CD14-positive monocyte (primary cell): Measurements from ENCODE around the gene PPP1R2. TPM values are rescaled to one million over a fixed set of nuclear protein-coding genes. Genes with fewer than 3 reads are reported as not detected.

Experiments used
- DNase-seq, 3 donors: peaks; one replicate each; pipeline ENCODE4 v3.0.0-alpha.2; 2011 to 2022
- H2AFZ ChIP-seq: 2 replicates; pipeline ENCODE4 v1.6.0; 2012; ENCODE audit warnings: mild to moderate bottlenecking, low read depth, low read length, inconsistent platforms; ENCODE audit not compliant: insufficient read depth, poor library complexity, severe bottlenecking
- H3K27ac ChIP-seq, 2 donors: 1 replicate in 1 of 2; 2 replicates in 1 of 2; pipeline ENCODE4 v1.5.1; 2012 to 2013; ENCODE audit warnings: low read length in 2 of 2, control low read depth in 1 of 2, inconsistent platforms in 1 of 2, low read depth in 1 of 2, mild to moderate bottlenecking in 1 of 2
- H3K27me3 ChIP-seq, 2 donors: one replicate each; pipeline versions ENCODE4 v1.6.0 to v1.6.1; 2011 to 2013; ENCODE audit warnings: low read length in 2 of 2; ENCODE audit not compliant: control insufficient read depth in 2 of 2, insufficient read depth in 2 of 2
- H3K36me3 ChIP-seq, 2 donors: replicated peaks in 1 of 2; 1 replicate in 1 of 2; 2 replicates in 1 of 2; pipeline versions ENCODE4 v1.5.1 to v1.6.1; 2012 to 2013; ENCODE audit warnings: low read length in 2 of 2, control low read depth in 1 of 2, inconsistent platforms in 1 of 2, mild to moderate bottlenecking in 1 of 2; ENCODE audit not compliant: insufficient read depth in 2 of 2, control insufficient read depth in 1 of 2
- H3K4me1 ChIP-seq, 2 donors: 1 replicate in 1 of 2; 2 replicates in 1 of 2; pipeline versions ENCODE4 v1.5.1 to v1.6.1; 2012 to 2013; ENCODE audit warnings: low read length in 2 of 2, control low read depth in 1 of 2, inconsistent platforms in 1 of 2, mild to moderate bottlenecking in 1 of 2, moderate library complexity in 1 of 2; ENCODE audit not compliant: insufficient read depth in 2 of 2, control insufficient read depth in 1 of 2
- H3K4me2 ChIP-seq: replicated peaks from 2 replicates; pipeline ENCODE3; 2012; ENCODE audit warnings: low read length, moderate library complexity, mild to moderate bottlenecking; ENCODE audit not compliant: poor library complexity, severe bottlenecking; ENCODE audit errors: extremely low read depth
- H3K4me3 ChIP-seq, 3 experiments: fragments of 200-600 bp in 1 of 3; sonication (generic) in 1 of 3; replicated peaks in 1 of 3; 1 replicate in 2 of 3; 2 replicates in 1 of 3; pipeline ENCODE4 v1.5.1; 2011 to 2013; ENCODE audit warnings: low read length in 3 of 3, mild to moderate bottlenecking in 3 of 3, control low read depth in 2 of 3, low read depth in 2 of 3, inconsistent platforms in 1 of 3, moderate library complexity in 1 of 3
- H3K79me2 ChIP-seq: 2 replicates; pipeline ENCODE4 v1.6.0; 2012; ENCODE audit warnings: mild to moderate bottlenecking, control low read depth, inconsistent platforms, low read length, moderate library complexity; ENCODE audit not compliant: insufficient read depth
- H3K9ac ChIP-seq: 2 replicates; pipeline ENCODE4 v1.6.0; 2017; ENCODE audit warnings: low read length, mild to moderate bottlenecking; ENCODE audit not compliant: insufficient read depth, poor library complexity, severe bottlenecking
- H3K9me3 ChIP-seq, 2 donors: replicated peaks in 1 of 2; 1 replicate in 1 of 2; 2 replicates in 1 of 2; pipeline versions ENCODE4 v1.5.1 to v1.6.1; 2012 to 2013; ENCODE audit warnings: low read length in 2 of 2, control low read depth in 1 of 2; ENCODE audit not compliant: control insufficient read depth in 1 of 2, insufficient read depth in 1 of 2
- H4K20me1 ChIP-seq: 2 replicates; pipeline ENCODE4 v1.6.0; 2012; ENCODE audit warnings: mild to moderate bottlenecking, low read length, control low read depth, moderate library complexity; ENCODE audit not compliant: insufficient read depth
- H3K27ac Mint-ChIP-seq, 7 donors: one replicate each; pipeline ENCODE4 v1.8.0; 2020; ENCODE audit warnings: mild to moderate bottlenecking in 7 of 7, mixed read lengths in 7 of 7, moderate library complexity in 6 of 7, inconsistent platforms in 2 of 7
- H3K27me3 Mint-ChIP-seq, 3 donors: one replicate each; pipeline ENCODE4 v1.8.0; 2021 to 2022; ENCODE audit warnings: low read depth in 3 of 3, mild to moderate bottlenecking in 3 of 3, mixed read lengths in 3 of 3, moderate library complexity in 3 of 3, inconsistent platforms in 1 of 3
- H3K36me3 Mint-ChIP-seq, 2 donors: one replicate each; pipeline ENCODE4 v1.8.0; 2020; ENCODE audit warnings: mixed read lengths in 2 of 2, inconsistent platforms in 1 of 2, mild to moderate bottlenecking in 1 of 2
- H3K4me1 Mint-ChIP-seq: one replicate; pipeline ENCODE4 v1.8.0; 2020; ENCODE audit warnings: mild to moderate bottlenecking, mixed read lengths
- H3K4me3 Mint-ChIP-seq, 2 donors: one replicate each; pipeline ENCODE4 v1.8.0; 2020; ENCODE audit warnings: mild to moderate bottlenecking in 2 of 2, mixed read lengths in 2 of 2, moderate library complexity in 1 of 2
- H3K9me3 Mint-ChIP-seq, 7 donors: one replicate each; pipeline ENCODE4 v1.8.0; 2020 to 2022; ENCODE audit warnings: mixed read lengths in 7 of 7, mild to moderate bottlenecking in 6 of 7, moderate library complexity in 6 of 7, inconsistent platforms in 2 of 7
- WGBS: methylation state at CpG from one replicate; pipeline ENCODE4 v1.1.5; 2013; ENCODE audit warnings: missing lambda C conversion rate; ENCODE audit not compliant: insufficient coverage; 5-methylcytosine and 5-hydroxymethylcytosine counted together
- intact Hi-C, 2 donors: fragments of 100-400 bp; cut with micrococcal nuclease; formaldehyde crosslinking; loops; one replicate each; pipeline versions ENCODE4 v1.15.0 to v1.15.1; 2023
- polyA plus RNA-seq, 3 donors: library from polyadenylated mRNA; depleted of rRNA in 1 of 3; unstranded in 2 of 3; stranded (reverse) in 1 of 3; fragments of 300-500 nt in 2 of 3; fragments of >200 nt in 1 of 3; fragmentation: Illumina TruSeq in 2 of 3; gene quantifications; 1 replicate in 2 of 3; 2 replicates in 1 of 3; pipeline ENCODE4 v1.2.3, GENCODE V29; 2012 to 2021
- TF ChIP-seq, protein P1 (sequence below): fragments of 200-600 bp; IDR thresholded peaks from one replicate; pipeline ENCODE4 v1.8.0; 2022; ENCODE audit warnings: antibody characterized with exemption, mild to moderate bottlenecking

The PPP1R2 gene
- polyA plus RNA-seq, 3 donors = 21.0 to 121 (median 118) TPM

DNA sequence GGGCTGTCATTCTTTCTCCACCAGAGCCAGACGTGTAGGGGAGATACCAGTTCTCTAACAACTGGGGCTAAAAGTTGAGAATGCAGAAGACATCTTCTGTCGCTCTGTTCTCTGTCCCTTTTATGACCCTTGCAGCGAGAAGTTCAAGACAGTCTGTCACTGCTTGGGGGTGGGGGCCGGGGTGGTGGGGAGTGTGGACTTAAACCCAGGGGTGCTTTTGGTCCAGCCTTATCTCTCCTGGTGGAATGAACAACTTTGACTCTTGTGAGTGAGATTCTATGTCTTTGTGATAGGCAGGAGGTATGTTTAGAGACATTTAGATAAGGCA, 41.4 kb upstream of the PPP1R2 start:
- H3K36me3 ChIP-seq = no peaks in the 10 kb centered on the region
- no peak overlapping the region for H3K9ac ChIP-seq
- Mint-ChIP-seq H3K4me1 (peaks cover 6% of the 10 kb centered on the region), H3K27me3 (peaks cover 42 to 59% (median 46%) of the 10 kb centered on the region in 3 donors), H3K9me3 (peaks cover 0 to 7% (median 0%) of the 10 kb centered on the region in 7 donors), H3K4me3 (peak overlapping the region in 1 of 2 donors; percentile 62), H3K27ac (no peak overlapping the region), H3K36me3 (no peaks in the 10 kb centered on the region)
- no peaks in the 10 kb centered on the region for H4K20me1 ChIP-seq
- intact Hi-C loops = no loop called here
- H3K27me3 ChIP-seq = peaks cover 37 to 51% of the 10 kb centered on the region in 2 donors
- H3K4me1 ChIP-seq = peaks cover 13 to 15% of the 10 kb centered on the region in 2 donors
- no peaks in the 10 kb centered on the region for H3K79me2 ChIP-seq
- no peak overlapping the region for H3K4me3 ChIP-seq
- no peak for DNase-seq
- H3K9me3 ChIP-seq = peaks cover 9 to 11% of the 10 kb centered on the region in 2 donors
- 94% methylated on average over 3 of the region's 4 CpGs for WGBS
- H2AFZ ChIP-seq = no peak overlapping the region
- H3K27ac ChIP-seq = no peak overlapping the region
- H3K4me2 ChIP-seq = no peak overlapping the region
- TF ChIP-seq, protein P1, sequence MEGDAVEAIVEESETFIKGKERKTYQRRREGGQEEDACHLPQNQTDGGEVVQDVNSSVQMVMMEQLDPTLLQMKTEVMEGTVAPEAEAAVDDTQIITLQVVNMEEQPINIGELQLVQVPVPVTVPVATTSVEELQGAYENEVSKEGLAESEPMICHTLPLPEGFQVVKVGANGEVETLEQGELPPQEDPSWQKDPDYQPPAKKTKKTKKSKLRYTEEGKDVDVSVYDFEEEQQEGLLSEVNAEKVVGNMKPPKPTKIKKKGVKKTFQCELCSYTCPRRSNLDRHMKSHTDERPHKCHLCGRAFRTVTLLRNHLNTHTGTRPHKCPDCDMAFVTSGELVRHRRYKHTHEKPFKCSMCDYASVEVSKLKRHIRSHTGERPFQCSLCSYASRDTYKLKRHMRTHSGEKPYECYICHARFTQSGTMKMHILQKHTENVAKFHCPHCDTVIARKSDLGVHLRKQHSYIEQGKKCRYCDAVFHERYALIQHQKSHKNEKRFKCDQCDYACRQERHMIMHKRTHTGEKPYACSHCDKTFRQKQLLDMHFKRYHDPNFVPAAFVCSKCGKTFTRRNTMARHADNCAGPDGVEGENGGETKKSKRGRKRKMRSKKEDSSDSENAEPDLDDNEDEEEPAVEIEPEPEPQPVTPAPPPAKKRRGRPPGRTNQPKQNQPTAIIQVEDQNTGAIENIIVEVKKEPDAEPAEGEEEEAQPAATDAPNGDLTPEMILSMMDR = no peak

DNA sequence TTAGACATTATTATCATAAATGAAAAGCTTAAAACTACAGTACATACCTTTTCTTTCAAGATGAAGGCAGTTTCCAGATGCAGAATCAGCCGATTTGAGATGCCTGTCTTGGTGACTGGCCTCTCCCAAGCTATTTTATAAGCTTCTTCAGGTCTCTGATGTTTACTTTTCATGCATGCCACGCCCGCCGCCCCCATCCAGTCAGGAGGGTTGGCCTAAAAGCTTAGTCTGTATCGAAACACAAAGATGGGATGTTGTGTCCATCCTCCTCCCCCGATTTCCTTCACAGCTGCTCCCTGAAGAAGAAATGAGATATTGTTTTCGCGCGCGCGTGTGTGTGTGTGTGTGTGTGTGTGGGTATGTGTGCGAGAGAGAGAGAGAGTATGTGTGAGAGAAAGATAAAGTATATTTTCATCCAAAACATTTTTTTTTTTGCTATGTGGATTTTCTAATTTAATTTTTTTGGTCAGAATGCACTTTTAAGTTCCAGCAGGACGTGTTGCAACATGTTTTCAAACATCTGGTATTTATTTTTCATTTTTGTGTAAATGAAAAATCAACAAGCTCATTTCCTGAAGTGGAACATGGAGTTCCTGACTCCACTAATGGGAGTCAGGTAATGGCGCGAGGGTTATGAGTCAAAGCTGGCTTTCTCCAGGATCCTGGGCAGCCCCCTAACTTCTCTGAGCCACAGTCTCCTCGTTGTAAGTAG, 40.9 kb upstream of the PPP1R2 start, which contains the start of gene APOD:
Gene APOD (minus strand): TSS at position 110 of the 712 bp plus-strand sequence. CDS start 4,479 bp downstream, outside the sequence.
- peaks cover 13 to 15% of the 10 kb centered on the region in 2 donors for H3K4me1 ChIP-seq
- H4K20me1 ChIP-seq = no peaks in the 10 kb centered on the region
- peaks cover 47 to 62% (median 49%) of the 10 kb centered on the region in 3 donors for H3K27me3 Mint-ChIP-seq
- intact Hi-C loops = no loop called here
- H3K79me2 ChIP-seq = no peaks in the 10 kb centered on the region
- H3K9me3 ChIP-seq = peaks cover 4 to 6% of the 10 kb centered on the region in 2 donors
- H3K9me3 Mint-ChIP-seq = peaks cover 0 to 7% (median 0%) of the 10 kb centered on the region in 7 donors
- H3K27me3 ChIP-seq = peaks cover 34 to 51% of the 10 kb centered on the region in 2 donors
- peak within 1 kb of the TSS in 1 of 7 donors; percentile 42 for H3K27ac Mint-ChIP-seq
- H3K4me3 ChIP-seq = no peak within 1 kb of the TSS
- no peak for DNase-seq
- H3K36me3 ChIP-seq = no peaks in the 10 kb centered on the region
- peaks cover 7% of the 10 kb centered on the region for H3K4me1 Mint-ChIP-seq
- TF ChIP-seq, protein P1 = no peak
- H3K9ac ChIP-seq = no peak within 1 kb of the TSS
- H2AFZ ChIP-seq = no peak within 1 kb of the TSS
- H3K36me3 Mint-ChIP-seq = no peaks in the 10 kb centered on the region
- no peak within 1 kb of the TSS for H3K4me2 ChIP-seq
- 100% methylated on average over 3 of the region's 16 CpGs for WGBS
- peak within 1 kb of the TSS in 1 of 2 donors; percentile 62 for H3K4me3 Mint-ChIP-seq
- H3K27ac ChIP-seq = no peak within 1 kb of the TSS
